ENCODE measurements around the gene ANKRD44. TPM values are rescaled to one million over a fixed set of nuclear protein-coding genes. Genes with fewer than 3 reads are reported as not detected.

ANKRD44 gene
- total RNA-seq, 1 experiment from 2014 or later, result 0.68 TPM

DNA sequence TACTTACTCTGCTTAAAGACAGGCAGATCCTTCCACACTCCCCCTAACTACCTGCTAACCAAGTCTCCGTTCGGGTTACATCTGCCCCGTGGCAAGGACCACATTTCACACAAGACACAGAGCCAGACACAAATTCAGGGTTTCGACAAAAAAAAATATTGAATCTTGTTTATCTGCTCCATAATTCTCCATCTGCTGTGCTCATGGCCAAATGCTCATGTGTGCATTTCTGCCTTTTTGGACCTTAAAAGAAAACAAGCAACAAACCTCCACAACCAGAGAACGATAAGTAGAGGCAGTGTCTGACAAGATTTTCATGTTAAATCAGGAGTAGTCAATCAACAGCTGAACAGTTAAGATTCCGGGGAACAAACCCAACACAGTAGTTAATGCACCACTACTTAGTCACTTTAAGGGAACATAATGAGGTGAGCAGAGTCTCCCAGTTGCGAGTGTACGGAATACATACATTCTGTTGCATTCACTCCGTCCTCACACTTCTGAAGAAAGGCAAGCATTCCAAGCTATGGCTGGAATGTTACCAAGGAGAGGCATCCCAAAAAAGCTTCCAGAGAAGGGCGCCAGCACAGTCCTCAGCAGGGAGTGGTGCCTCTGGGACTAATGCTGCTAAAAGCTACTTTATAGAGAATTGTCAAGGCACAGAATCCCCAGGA is 121.0 kb downstream of the ANKRD44 start (continued):
- no peak for TF ChIP-seq E2F1 (CRISPR knock-in tag; IDR thresholded peaks at IDR 0.05)
- TF ChIP-seq NR2C2 (CRISPR knock-in tag; IDR thresholded peaks at IDR 0.05), result no peak
- no peak for TF ChIP-seq USF1 (CRISPR knock-in tag; IDR thresholded peaks at IDR 0.05)
- no peak for TF ChIP-seq RELA (CRISPR knock-in tag; IDR thresholded peaks at IDR 0.05; ENCODE audit: borderline replicate concordance)
- TF ChIP-seq E2F5 (CRISPR knock-in tag; IDR thresholded peaks at IDR 0.05), result no peak

DNA sequence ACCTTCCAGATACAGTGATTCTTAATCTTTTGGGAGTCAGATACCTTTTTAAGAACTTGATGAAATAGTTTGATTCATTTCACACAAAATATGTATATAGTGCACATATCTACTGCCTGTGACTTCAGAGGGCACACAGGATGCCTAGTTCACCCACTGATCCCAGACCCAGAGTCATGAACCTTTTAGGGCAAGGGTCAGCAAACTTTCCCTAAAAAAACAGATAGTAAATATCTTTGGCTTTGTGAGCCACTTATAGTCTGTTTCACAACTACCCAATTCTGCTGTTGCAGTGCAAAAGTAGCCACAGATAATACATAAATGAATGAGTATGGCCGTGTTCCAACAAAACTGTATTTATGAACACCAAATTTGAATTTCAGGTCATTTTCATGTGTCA is 124.9 kb downstream of the ANKRD44 start:
- TF ChIP-seq SMAD3 (CRISPR knock-in tag; IDR thresholded peaks at IDR 0.05; ENCODE audit: borderline replicate concordance), result no peak
- no peak for TF ChIP-seq STAT6 (CRISPR knock-in tag; conservative IDR thresholded peaks at IDR 0.05; ENCODE audit: low read depth)
- TF ChIP-seq PRRX2 (CRISPR knock-in tag; IDR thresholded peaks at IDR 0.05), result no peak
- TF ChIP-seq ELF4 (CRISPR knock-in tag; IDR thresholded peaks at IDR 0.05; ENCODE audit: low read depth), result no peak
- no peak for TF ChIP-seq ZNF263 (CRISPR knock-in tag; IDR thresholded peaks at IDR 0.05; ENCODE audit: low read depth)
- no peak for TF ChIP-seq NFATC4 (CRISPR knock-in tag; IDR thresholded peaks at IDR 0.05)
- no peak for TF ChIP-seq ZNF232 (CRISPR knock-in tag; IDR thresholded peaks at IDR 0.05)
- TF ChIP-seq, protein P1, sequence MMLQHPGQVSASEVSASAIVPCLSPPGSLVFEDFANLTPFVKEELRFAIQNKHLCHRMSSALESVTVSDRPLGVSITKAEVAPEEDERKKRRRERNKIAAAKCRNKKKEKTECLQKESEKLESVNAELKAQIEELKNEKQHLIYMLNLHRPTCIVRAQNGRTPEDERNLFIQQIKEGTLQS (CRISPR knock-in tag; conservative IDR thresholded peaks at IDR 0.05), result no peak
- H3K27ac Mint-ChIP-seq, result no peak overlapping the region
- DNase-seq (ENCODE audit: low spot score), result no peak
- no peak overlapping the region for H3K4me3 Mint-ChIP-seq
- ChIA-PET CTCF (no interaction called here), POLR2A (no interaction called here)
- H3K27me3 Mint-ChIP-seq (ENCODE audit: low read depth), result no peaks in the 10 kb centered on the region; the same call in 1 of the 2 replicates
- H3K9me3 Mint-ChIP-seq, result no peaks in the 10 kb centered on the region
- no peaks in the 10 kb centered on the region for H3K36me3 Mint-ChIP-seq
- no peaks in the 10 kb centered on the region for H3K4me1 Mint-ChIP-seq
- ATAC-seq, result no peak

DNA sequence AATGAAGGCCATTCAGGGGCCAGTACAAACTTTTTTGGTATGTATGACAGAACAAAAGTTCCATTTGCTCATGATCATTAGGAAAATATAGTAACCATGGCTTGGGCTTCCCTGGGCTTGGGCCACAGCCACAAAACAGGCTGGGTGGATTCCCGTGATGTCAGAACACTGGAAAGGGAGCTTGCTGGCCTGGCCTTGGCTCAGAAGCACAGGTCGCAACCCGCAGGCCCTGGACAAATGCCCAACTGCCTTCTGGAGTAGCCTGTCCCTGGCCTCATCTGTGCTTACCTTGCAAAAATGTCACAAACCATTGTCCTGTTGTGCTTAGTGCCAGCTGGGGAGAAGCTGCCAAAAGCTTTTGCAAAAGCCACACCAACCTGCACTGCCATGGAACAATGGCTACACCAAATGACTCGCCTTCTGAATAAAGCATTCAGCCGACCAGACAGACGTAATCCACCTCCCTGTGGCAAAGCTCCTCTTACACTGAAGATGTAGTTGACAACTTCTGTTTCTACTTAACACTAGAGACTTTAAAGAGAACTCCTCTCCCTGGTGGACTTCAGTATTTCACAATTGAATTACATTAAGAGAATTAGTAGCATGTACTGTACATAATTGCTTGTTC is 125.5 kb downstream of the ANKRD44 start:
- CTCF ChIA-PET, result no interaction called here
- no peak for TF ChIP-seq CREM (CRISPR knock-in tag; IDR thresholded peaks at IDR 0.05)
- no peak for TF ChIP-seq FOXP1 (CRISPR knock-in tag; IDR thresholded peaks at IDR 0.05; ENCODE audit: borderline replicate concordance)
- TF ChIP-seq, protein P2, sequence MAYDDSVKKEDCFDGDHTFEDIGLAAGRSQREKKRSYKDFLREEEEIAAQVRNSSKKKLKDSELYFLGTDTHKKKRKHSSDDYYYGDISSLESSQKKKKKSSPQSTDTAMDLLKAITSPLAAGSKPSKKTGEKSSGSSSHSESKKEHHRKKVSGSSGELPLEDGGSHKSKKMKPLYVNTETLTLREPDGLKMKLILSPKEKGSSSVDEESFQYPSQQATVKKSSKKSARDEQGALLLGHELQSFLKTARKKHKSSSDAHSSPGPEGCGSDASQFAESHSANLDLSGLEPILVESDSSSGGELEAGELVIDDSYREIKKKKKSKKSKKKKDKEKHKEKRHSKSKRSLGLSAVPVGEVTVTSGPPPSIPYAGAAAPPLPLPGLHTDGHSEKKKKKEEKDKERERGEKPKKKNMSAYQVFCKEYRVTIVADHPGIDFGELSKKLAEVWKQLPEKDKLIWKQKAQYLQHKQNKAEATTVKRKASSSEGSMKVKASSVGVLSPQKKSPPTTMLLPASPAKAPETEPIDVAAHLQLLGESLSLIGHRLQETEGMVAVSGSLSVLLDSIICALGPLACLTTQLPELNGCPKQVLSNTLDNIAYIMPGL (CRISPR knock-in tag; IDR thresholded peaks at IDR 0.05), result no peak
- TF ChIP-seq OVOL2 (CRISPR knock-in tag; IDR thresholded peaks at IDR 0.05; ENCODE audit: borderline replicate concordance), result no peak
- TF ChIP-seq ZNF671 (CRISPR knock-in tag; IDR thresholded peaks at IDR 0.05), result no peak
- TF ChIP-seq TEAD4 (CRISPR knock-in tag; IDR thresholded peaks at IDR 0.05), result no peak
- TF ChIP-seq PREB (CRISPR knock-in tag; IDR thresholded peaks at IDR 0.05; ENCODE audit: borderline replicate concordance), result no peak
- TF ChIP-seq JUN (CRISPR knock-in tag; IDR thresholded peaks at IDR 0.05), result no peak
- TF ChIP-seq NFYB (CRISPR knock-in tag; conservative IDR thresholded peaks at IDR 0.05; ENCODE audit: low read depth), result no peak
- no peak for TF ChIP-seq FOXJ3 (CRISPR knock-in tag; IDR thresholded peaks at IDR 0.05; ENCODE audit: borderline replicate concordance)

More for the DNA sequence above, 125.5 kb downstream of the ANKRD44 start:
- POLR2A ChIA-PET, result no interaction called here
- H3K4me3 Mint-ChIP-seq, result no peak overlapping the region
- no peak overlapping the region for H3K27ac Mint-ChIP-seq
- no peaks in the 10 kb centered on the region for H3K36me3 Mint-ChIP-seq
- H3K27me3 Mint-ChIP-seq (ENCODE audit: low read depth), result no peaks in the 10 kb centered on the region; the same call in 1 of the 2 replicates
- no peaks in the 10 kb centered on the region for H3K4me1 Mint-ChIP-seq
- no peak for DNase-seq (ENCODE audit: low spot score)
- no peaks in the 10 kb centered on the region for H3K9me3 Mint-ChIP-seq
- no peak for ATAC-seq
